GM20000 (cell line): ENCODE results near the gene TMC5.
A peak's percentile ranks its signal among the peaks of the same experiment; 100 is the strongest.

ENCODE experiments used
- DNase-seq: peaks from one replicate; pipeline ENCODE4 v3.0.0; 2012; ENCODE audit warnings: low spot score
- CTCF ChIP-seq: IDR thresholded peaks from 2 replicates; pipeline ENCODE4 v1.5.1; 2012; ENCODE audit warnings: mild to moderate bottlenecking, control low read depth; ENCODE audit errors: extremely low read depth, missing control alignments

The TMC5 gene

GRCh38 chr16:19499006-19499405 is 81.3 kb downstream of the TMC5 start:
- no peak for TF ChIP-seq CTCF
- DNase-seq = no peak

- no peak for TF ChIP-seq CTCF
- no peak for DNase-seq
Observed at GRCh38 chr16:19499481-19499880, 81.8 kb downstream of the TMC5 start.

GRCh38 chr16:19502395-19503131 is 84.9 kb downstream of the TMC5 start:
- peak; percentile 59 for DNase-seq
- peak; percentile 39 for TF ChIP-seq CTCF

- TF ChIP-seq CTCF = no peak
Observed at GRCh38 chr16:19503461-19504075, 85.9 kb downstream of the TMC5 start.

GRCh38 chr16:19505600-19506303 is 88.1 kb downstream of the TMC5 start:
- no peak for DNase-seq
- TF ChIP-seq CTCF = no peak

More at GRCh38 chr16:19503461-19504075, 85.9 kb downstream of the TMC5 start:
- no peak for DNase-seq

GRCh38 chr16:19506965-19507364 is 89.3 kb downstream of the TMC5 start:
- no peak for DNase-seq
- no peak for TF ChIP-seq CTCF

GRCh38 chr16:19507867-19508266 is 90.2 kb downstream of the TMC5 start:
- no peak for TF ChIP-seq CTCF
- no peak for DNase-seq
